ENCODE data around the gene SLC36A4.
"Not testable (repeated sequence)": the region's sequence is repeated elsewhere in the genome, so short reads cannot be mapped to it uniquely, and the experiment has no call there.

Gene SLC36A4

DNA sequence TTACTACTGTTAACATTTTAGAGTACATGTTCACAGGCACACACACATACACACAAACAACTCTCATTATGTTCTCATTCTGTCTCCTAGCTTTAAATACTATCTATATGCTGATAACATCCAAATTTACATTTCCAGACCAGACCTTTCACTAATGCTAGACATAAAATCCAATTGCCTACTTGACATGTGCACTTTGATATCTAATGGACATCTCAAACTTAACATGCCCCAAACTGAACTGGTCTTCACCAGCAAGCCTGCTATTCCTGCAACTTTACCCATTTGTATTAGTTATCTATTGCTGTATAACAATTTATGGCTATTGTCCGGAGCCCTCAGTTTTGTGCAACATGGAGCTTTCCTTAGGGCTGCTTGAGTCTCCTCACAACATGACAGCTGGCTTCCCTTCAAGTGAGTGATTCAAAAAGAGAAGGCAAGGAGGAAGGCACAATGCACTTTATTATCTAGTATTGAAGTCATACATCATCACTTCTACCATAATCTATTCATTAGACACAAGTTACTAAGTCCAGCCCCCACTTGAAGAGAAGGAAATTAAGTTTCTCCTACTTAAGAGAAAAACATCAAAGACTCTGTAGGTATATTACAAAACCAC is 3.0 kb downstream of the SLC36A4 start:
- no peak for DNase-seq (ENCODE audit: low read depth)

DNA sequence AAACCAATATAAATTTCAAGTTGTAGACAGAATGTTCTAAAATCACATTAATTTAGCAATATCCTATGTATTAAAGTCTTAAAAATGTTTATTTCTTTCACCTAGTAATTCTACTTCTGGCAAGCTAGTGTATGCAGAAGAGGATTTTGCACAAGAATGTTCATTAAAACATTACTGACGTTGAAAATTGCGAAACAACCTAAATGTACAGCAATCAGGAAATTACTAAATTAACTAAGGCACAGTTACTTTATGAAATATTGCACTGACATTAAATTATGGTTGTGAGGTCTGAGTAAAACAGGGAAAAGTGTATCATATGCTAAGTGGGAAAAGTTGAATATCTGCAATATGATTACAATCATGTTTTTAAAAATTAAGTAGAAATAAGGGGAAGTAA is 4.1 kb downstream of the SLC36A4 start:
- no peak for DNase-seq (ENCODE audit: low read depth)

- no peak for DNase-seq (ENCODE audit: low read depth)
These were observed 5.6 kb downstream of the SLC36A4 start for GRCh38 chr11:93192163-93192562.

- no peak for DNase-seq (ENCODE audit: low read depth)
These were observed 8.3 kb downstream of the SLC36A4 start for GRCh38 chr11:93189462-93189861.

GRCh38 chr11:93188726-93189125 is 9.1 kb downstream of the SLC36A4 start:
- no peak for DNase-seq (ENCODE audit: low read depth)

GRCh38 chr11:93187290-93187689 is 10.5 kb downstream of the SLC36A4 start:
- DNase-seq (ENCODE audit: low read depth): no peak

DNA sequence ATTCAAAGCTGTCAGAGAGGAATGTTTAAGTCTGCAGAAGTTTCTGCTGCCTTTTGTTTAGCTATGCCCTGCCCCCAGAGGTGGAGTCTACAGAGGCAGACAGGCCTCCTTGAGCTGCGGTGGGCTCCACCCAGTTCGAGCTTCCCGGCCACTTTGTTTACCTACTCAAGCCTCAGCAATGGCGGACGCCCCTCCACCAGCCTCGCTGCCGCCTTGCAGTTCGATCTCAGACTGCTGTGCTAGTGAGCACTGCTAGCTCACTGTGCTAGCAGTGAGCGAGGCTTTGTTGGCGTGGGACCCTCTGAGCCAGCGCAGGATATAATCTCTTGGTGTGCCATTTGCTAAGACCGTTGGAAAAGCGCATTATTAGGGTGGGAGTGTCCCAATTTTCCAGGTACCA is 19.9 kb downstream of the SLC36A4 start:
- DNase-seq (ENCODE audit: low read depth): not testable (repeated sequence)

GRCh38 chr11:93169950-93170561 is 27.7 kb downstream of the SLC36A4 start:
- DNase-seq (ENCODE audit: low read depth): peak; percentile 3

DNA sequence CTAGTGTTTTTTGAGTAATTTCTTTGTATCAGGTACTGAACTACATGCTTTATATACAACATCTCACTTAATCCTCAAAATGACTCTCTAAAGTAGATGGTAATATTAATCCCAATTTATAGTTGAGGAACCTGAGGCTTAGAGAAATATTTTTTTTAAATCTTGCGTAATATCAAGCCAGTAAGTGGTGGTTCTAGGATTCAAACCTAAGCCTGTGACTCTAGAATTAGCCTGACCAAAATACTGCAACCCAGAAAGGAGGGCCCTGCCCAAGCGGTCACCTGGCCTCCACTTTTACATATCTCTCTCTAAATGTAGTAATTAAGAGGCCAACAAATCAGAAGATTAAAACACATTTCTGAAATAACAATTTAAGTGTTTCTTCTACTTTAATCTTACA is 28.6 kb downstream of the SLC36A4 start:
- no peak for DNase-seq (ENCODE audit: low read depth)

GRCh38 chr11:93166862-93167261 is 30.9 kb downstream of the SLC36A4 start:
- no peak for DNase-seq (ENCODE audit: low read depth)

DNA sequence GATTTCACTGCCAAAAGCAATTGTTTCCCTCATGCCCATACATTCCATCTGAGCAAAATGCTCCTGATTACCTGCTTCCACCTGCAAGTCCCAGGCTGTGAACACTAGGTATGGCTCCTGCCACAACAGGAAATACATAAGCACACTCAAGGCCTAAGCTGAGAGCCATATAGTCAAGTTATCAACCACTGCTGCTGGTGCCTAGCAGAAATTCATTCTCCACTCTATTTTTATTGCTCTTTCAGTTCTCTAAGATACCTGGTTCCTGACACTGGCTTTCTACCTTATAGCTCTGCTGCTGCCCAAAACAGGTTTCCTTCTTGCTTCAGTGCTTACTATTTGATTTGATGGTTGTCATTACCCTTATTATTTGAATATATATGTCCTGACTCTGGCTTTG is 31.6 kb downstream of the SLC36A4 start:
- no peak for DNase-seq (ENCODE audit: low read depth)

GRCh38 chr11:93160808-93161207 is 37.0 kb downstream of the SLC36A4 start:
- no peak for DNase-seq (ENCODE audit: low read depth)

GRCh38 chr11:93160156-93160555 is 37.6 kb downstream of the SLC36A4 start:
- no peak for DNase-seq (ENCODE audit: low read depth)

DNA sequence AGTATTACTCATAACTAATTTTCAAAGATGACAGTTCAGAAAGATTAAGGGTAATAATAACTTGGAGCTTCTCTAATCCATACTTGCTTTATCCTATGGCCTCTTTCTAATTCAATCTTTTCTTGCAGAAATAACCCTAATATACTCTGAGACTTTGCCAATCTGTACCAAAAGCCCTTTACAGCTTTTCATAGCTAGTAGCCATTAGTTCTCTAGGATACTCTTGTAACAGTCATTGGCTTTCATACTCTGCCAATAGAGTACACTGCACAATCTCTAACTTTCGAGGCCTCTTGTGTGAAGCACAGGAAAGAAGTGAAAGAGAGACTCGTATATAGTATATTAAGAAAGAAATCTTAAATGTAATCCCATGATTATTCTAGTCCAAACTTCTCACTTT is 38.1 kb downstream of the SLC36A4 start:
- no peak for DNase-seq (ENCODE audit: low read depth)

GRCh38 chr11:93155738-93156137 is 42.1 kb downstream of the SLC36A4 start:
- DNase-seq (ENCODE audit: low read depth): no peak

GRCh38 chr11:93145390-93145915 is 52.3 kb downstream of the SLC36A4 start:
- DNase-seq (ENCODE audit: low read depth): no peak

DNA sequence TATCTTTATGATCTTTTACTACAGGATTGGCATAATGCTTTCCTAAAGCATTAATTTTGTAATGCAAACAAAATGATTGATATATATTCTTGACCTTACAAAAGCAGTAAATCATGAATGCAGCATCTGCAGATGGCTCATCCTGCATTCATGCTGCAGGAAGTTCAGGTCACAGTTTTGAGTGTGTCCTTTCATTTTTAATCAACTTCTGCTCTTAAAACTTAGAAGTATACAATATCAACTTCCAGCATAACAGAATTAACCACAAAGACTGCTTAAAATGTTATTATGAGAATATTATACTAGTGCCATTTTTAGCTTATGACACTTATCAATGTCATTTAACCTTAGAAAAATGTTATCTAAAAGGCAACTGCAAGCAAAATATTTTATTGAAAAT is 54.0 kb downstream of the SLC36A4 start:
- no peak for DNase-seq (ENCODE audit: low read depth)

GRCh38 chr11:93143186-93143585 is 54.6 kb downstream of the SLC36A4 start:
- DNase-seq (ENCODE audit: low read depth): peak; percentile 34

GRCh38 chr11:93133488-93134109 is 64.2 kb downstream of the SLC36A4 start:
- DNase-seq (ENCODE audit: low read depth): peak; percentile 41

GRCh38 chr11:93132836-93133235 is 65.0 kb downstream of the SLC36A4 start:
- peak; percentile 5 for DNase-seq (ENCODE audit: low read depth)

DNA sequence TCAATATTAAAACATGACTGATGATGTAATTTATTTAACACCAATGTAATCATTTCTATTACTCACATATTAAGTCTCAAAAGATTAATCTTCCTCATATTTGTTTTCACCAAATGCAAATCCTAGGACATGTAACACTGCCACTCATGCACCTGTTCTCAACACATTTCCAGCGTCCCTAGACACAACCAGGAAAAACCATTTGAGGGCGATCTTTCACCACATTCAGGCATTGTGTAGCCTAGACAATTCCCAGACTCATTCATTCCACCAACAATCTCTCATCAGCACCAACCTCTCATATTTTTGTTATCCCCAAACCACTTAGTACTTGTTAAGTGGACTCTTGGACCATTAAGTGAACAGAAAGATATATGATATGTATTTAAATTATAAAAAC is 66.1 kb downstream of the SLC36A4 start:
- DNase-seq (ENCODE audit: low read depth): no peak

DNA sequence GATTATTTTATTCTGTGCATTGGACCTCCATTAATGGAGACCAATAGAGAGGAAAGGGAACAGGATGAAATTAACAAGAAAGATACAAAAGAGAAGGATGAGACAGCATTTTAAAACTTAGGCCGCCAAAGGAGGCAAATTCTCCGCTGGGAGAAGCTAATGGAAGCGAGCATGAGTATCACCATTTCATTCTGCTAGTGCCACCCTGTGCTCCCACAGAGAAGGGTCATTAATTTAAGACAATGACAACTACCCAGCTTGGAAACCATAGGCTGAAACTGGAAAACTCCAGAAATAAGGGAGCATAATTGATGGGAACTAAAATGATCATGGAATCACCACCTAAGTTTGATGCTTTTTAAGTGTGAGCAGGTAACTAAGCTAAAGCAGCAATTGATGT is 69.2 kb downstream of the SLC36A4 start:
- no peak for DNase-seq (ENCODE audit: low read depth)

GRCh38 chr11:93123351-93123898 is 74.4 kb downstream of the SLC36A4 start:
- DNase-seq (ENCODE audit: low read depth): no peak
